AG04450 (cell line): ENCODE data around the gene FNDC3B. TPM values are rescaled to one million over a fixed set of nuclear protein-coding genes. Genes with fewer than 3 reads are reported as not detected.

Experiments used
- CTCF ChIA-PET: fragments of 300-600, 350-600 bp; formaldehyde crosslinking; extraction: SDS; loops from one replicate; lab custom pipeline; 2022; ENCODE audit warnings: antibody characterized with exemption, inconsistent platforms; lab: Charles Lee
- POLR2A ChIA-PET: fragments of 350-600 bp; formaldehyde crosslinking; extraction: SDS; loops from one replicate; lab custom pipeline; 2021; ENCODE audit warnings: antibody characterized with exemption, inconsistent platforms; lab: Yijun Ruan, JAX
- DNase-seq: peaks from one replicate; pipeline ENCODE4 v3.0.0-alpha.2; 2011; ENCODE audit warnings: low read depth, low spot score
- H3K27ac ChIP-seq: one replicate; pipeline ENCODE4 v1.5.1; 2012; ENCODE audit warnings: low read depth, low read length, control low read depth
- H3K27me3 ChIP-seq: one replicate; pipeline ENCODE4 v1.6.0; 2012; ENCODE audit warnings: low read length; ENCODE audit not compliant: control insufficient read depth, insufficient read depth
- H3K4me3 ChIP-seq: 2 replicates; pipeline ENCODE4 v1.5.1; 2011; ENCODE audit warnings: mild to moderate bottlenecking, low read depth, low read length, control low read depth
- H3K9me3 ChIP-seq: 2 replicates; pipeline ENCODE4 v1.5.1; 2012; ENCODE audit warnings: low read length; ENCODE audit not compliant: control insufficient read depth, insufficient read depth
- CTCF ChIP-seq: IDR thresholded peaks from 2 replicates; pipeline ENCODE4 v1.5.1; 2011; ENCODE audit warnings: low read depth, low read length, control low read depth, inconsistent platforms
- polyA plus RNA-seq: library from polyadenylated mRNA; depleted of rRNA; stranded (reverse); fragments of >200 nt; gene quantifications from 2 replicates; pipeline ENCODE4 v1.2.3, GENCODE V29; 2011

FNDC3B gene
- polyA plus RNA-seq, 1 experiment = 39.5 TPM

- Histone ChIP-seq H3K27ac (no peak overlapping the region), H3K9me3 (no peaks in the 10 kb centered on the region), H3K4me3 (no peak overlapping the region), H3K27me3 (no peaks in the 10 kb centered on the region)
- no peak for TF ChIP-seq CTCF
- no peak for DNase-seq
- ChIA-PET POLR2A (no interaction called here), CTCF (interaction anchor here (1.3 kb wide), 1 partner anchor 18 kb away, joined by 5 read pairs; no protein-coding TSS in a partner anchor)
These were observed 359.1 kb downstream of the FNDC3B start for GRCh38 chr3:172398484-172398883.

- TF ChIP-seq CTCF = no peak
- no peaks in the 10 kb centered on the region for H3K9me3 ChIP-seq
- DNase-seq = no peak
- no peaks in the 10 kb centered on the region for H3K27me3 ChIP-seq
- no peak overlapping the region for H3K4me3 ChIP-seq
- H3K27ac ChIP-seq = no peak overlapping the region
- POLR2A ChIA-PET = no interaction called here
- CTCF ChIA-PET = interaction anchor here (1.1 kb wide), 1 partner anchor 348 kb away, joined by 5 read pairs; no protein-coding TSS in a partner anchor
These were observed 362.7 kb downstream of the FNDC3B start for GRCh38 chr3:172402090-172402489.

- Histone ChIP-seq H3K4me3 (no peak overlapping the region), H3K27ac (no peak overlapping the region), H3K9me3 (no peaks in the 10 kb centered on the region), H3K27me3 (no peaks in the 10 kb centered on the region)
- DNase-seq = no peak
- TF ChIP-seq CTCF = no peak
- ChIA-PET CTCF (interaction anchor here (1.1 kb wide), 1 partner anchor 347 kb away, joined by 5 read pairs; no protein-coding TSS in a partner anchor), POLR2A (no interaction called here)
These were observed 363.7 kb downstream of the FNDC3B start for GRCh38 chr3:172402892-172403643.

GRCh38 chr3:172404237-172404962 lies 365.0 kb downstream of the FNDC3B start:
- POLR2A ChIA-PET = no interaction called here
- CTCF ChIA-PET = no interaction called here
- H3K4me3 ChIP-seq = no peak overlapping the region
- TF ChIP-seq CTCF = no peak
- H3K27ac ChIP-seq = no peak overlapping the region
- no peaks in the 10 kb centered on the region for H3K9me3 ChIP-seq
- H3K27me3 ChIP-seq = no peaks in the 10 kb centered on the region
- no peak for DNase-seq

GRCh38 chr3:172405914-172406313 lies 366.5 kb downstream of the FNDC3B start:
- Histone ChIP-seq H3K4me3 (no peak overlapping the region), H3K27ac (no peak overlapping the region), H3K27me3 (no peaks in the 10 kb centered on the region), H3K9me3 (no peaks in the 10 kb centered on the region; the same call in 1 of the 2 replicates)
- ChIA-PET POLR2A (no interaction called here), CTCF (no interaction called here)
- no peak for TF ChIP-seq CTCF
- no peak for DNase-seq
